GM18868 (cell line): ENCODE data around the gene SRRM4.

ENCODE experiments used
- ATAC-seq: cut with Tn5 transposase; IDR thresholded peaks from one replicate; pipeline ENCODE4 v1.9.1; 2021; ENCODE audit warnings: mild to moderate bottlenecking, moderate library complexity; ENCODE audit not compliant: unreplicated experiment

The SRRM4 gene

DNA sequence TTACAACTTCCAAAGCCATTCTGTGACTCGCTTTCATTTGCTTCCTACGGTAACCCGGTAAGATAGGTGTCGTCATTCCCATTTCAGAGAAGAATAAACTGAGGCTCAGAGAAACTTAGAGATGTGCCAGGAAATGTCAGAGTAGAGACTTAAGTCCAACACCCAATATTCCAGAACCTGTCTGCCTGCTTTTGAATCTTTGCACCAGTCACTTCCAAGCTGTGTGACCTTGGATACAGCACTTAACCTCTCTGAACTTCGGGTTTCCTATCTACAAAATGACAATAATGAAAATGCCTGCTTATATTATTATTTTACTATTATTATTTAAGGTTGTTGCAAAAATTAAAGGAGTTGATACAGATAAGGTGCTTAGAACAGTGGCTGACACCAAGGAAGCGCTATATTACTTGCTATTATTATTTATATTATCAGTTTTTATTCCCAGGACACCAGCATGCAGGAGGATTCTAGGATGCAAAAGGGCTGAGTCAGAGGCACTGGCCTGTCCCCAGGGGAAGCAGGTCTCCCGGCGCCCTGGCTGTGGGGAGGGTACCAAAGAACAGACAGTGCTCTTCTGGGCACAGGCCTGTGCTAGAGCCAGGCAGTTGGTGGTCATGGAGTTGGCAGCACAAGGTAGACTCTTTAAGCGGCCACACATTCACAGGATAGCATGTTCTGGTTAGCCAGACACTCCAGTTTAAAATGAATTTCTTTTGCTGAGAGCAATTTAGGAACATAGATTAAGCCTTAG is 202.8 kb downstream of the SRRM4 start:
- no peak for ATAC-seq

DNA sequence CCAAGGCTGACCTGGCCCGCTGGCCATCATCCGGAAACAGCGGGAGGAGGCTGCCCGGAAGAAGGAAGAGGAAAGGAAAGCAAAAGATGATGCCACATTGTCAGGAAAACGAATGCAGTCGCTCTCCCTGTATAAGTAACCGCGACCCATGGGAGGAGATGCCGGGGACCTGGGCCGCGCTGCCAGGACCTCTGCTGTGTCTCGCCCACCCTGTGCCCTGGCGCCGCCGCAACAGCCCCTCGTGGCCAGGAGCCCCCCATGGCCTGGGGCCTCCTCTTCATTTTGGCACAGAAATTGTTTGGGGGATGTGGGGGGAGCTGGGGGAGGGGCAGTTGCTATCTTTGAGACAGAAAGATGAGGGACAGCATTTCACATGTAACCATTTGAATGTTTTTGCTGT is 213.9 kb downstream of the SRRM4 start:
- no peak for ATAC-seq

DNA sequence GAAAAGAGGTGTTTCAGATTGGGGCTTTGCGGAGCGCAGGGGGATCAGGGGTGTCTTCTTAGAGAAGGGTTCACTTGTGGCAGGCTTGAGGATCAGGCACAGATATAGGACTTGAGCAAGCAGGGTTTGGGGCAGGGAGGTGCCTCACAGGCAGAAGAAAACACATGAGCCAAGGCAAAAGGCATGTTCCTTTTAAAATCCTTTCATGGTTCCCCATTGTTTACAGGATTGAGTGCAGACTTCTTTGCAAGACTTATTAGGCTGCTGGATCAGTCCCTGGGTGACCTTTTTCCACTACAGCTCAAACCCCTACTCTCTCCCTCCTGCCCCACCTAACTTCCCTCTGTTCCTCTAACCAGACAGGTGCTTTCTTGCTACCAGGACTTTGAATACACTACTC is 217.1 kb downstream of the SRRM4 start:
- no peak for ATAC-seq

DNA sequence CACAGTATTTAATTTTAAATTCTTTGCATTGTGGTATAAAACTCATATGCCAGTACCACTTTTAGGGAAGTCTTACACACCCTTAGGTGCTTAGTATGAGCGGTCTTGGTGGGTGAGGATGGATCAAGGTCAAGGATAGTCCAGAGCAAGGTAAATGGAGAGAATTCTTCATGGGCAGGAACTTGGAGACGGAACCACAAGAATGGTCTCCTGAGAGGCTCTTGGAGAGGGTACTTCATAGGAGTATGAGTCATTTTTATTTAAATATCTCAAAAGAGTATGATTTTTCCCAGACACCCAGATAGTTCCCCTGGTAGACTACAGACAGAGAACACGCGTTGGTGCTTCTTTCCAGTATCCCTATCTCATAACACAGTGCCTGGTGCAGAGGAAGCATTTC is 219.3 kb downstream of the SRRM4 start:
- no peak for ATAC-seq

DNA sequence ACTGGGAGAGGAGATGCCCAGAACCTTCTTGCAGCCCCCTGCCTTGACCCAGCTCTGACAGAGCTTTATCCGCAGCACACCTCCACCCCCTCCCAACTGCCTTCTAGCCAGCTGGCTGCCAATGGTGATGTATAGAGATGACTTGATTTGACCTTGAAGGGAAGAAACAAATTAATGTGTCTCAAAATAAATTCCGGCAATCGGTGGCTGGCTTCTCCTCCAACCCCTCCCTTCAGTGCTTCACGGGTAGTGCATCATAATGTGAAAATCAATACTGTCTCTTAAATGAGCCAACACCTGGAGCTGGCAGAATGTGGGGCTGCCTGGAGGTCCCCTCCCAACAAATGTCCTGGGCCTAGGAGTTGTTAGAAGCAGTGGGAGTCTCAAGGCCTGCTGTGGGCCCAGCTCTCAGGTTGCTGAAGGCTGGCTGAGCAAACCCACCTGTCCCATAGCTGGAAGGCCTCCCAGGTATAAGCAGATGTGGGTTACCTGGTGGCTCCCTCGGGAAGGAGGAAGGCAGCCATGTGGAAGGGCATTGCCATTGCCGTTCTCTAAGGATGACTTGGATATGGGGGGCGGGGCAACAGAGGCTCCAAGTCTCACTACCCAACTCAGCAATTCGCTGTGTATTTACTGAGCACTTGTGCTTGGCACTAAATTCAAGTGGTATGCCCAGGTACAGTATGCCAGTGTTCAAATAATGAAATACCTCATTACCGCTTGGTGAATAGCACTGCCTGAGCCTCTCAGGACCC is 220.6 kb downstream of the SRRM4 start:
- no peak for ATAC-seq

DNA sequence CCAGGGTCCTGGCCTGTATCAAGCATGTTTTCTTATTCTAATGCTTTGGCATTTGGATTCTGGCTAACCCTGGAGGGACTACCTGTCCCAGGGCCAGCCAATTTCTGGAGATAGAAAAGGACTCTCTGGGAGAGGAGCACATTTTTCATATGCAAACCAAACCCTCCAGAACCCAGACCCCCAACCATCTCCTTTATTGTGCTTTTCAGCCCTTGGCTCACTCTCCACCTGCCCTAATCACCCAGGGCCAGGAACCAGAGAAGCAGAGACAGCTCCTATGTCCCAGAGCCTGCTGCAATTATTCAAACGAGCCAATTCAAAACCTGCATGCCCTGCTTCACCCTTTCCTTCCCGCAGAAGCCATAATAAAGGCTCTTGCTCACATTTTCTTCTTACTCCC is 221.2 kb downstream of the SRRM4 start:
- no peak for ATAC-seq

DNA sequence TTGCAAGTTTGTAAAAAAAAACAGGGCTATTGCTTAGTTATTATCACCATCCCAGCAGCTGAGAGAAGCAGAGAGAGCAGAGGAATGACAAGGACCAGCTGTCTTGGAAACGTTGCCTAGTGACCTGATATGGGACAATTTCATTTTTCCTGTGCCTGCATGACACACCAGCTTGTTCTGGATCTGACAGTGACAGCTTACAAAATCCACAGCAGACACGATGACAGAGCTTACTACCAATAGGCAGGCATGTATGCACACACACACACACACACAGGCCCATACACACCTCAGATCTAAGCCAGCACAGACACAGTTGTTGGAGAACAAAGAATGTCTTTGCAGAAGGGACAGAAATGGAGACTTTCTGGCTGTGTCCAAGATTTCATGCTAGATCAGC is 222.8 kb downstream of the SRRM4 start:
- no peak for ATAC-seq

DNA sequence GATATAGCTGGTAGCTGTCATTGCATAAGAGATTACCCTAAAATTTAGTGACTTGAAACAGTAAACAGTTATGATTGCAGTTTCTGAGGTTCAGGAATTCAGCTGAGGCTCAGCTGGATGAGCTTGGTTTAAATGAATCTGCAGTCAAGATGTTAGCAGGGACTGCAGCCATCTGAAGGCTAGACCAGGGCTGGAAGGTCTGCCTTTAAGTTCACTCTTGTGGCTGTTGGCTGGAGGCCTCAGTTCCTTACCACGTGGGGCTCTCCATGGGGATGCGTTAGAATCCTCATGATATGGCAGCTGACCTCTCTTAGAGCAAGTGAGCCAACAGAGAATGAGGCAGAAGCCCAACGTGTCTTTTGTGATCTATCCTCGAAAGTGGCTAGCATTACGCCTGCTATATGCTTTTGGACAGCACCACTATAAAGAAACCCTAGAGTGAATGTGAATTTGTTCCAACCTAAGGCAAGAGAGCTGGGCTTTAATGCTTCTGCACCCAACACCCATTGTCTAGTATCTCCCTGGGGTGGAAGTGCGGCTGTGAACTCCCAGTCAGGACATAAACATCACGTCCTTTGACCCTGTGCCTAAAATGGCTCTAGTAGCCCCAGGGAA is 223.4 kb downstream of the SRRM4 start:
- no peak for ATAC-seq

DNA sequence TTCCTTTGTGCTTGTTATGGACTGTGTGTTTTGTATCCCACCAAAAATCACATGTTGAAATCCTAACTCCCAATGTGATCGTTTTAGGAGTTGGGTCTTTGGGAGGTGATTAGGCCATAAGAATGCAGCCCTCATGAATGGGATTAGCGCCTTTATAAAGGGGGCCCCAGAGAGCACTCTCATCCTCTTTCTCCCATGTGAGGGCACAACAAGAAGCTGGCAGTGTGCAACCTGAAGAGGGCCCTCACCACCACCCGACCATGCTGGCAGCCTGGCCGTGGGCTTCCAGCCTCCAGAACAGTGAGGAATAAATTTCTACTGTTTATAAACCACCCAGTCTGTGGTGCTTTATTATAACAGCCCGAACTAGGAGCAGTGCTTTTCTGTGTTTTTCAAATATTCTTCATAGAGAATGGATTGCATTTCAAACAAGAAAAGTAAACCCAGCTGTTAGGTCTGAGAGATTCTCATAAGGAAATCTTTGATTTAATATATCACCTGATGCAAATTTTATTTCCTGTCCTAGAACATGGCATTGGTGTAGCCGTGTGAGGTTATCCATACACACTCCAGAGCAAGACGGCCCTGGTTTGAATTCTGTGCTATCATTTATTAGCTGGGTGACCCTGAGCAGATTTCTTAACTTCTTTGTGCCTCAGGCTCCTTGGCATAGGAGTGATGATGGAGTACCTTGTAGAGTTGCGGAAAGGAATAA is 225.2 kb downstream of the SRRM4 start:
- ATAC-seq: no peak

DNA sequence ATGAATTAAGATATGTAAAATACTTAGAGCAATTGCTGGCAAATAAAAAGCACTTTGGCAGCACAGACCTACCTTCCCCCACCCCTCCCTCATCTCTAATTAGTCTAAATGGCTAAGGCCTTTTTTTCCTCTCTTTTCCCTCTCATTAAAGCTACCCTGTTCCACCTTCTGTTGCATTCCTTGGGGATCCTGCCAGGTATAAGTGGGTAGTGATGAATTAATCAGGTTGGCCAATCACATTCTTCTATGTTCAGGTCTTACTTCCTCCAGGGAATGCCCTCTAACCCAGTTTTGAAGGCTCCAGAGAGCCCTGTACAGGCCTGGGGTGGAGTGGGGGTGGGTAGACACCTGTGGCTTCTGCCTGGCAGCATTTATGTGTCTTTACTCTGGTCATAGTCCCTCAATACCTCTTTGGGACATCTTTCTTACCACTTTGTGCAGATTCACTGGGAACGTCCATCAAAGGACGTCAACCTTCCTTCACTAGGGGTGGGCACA is 225.8 kb downstream of the SRRM4 start:
- ATAC-seq: no peak

DNA sequence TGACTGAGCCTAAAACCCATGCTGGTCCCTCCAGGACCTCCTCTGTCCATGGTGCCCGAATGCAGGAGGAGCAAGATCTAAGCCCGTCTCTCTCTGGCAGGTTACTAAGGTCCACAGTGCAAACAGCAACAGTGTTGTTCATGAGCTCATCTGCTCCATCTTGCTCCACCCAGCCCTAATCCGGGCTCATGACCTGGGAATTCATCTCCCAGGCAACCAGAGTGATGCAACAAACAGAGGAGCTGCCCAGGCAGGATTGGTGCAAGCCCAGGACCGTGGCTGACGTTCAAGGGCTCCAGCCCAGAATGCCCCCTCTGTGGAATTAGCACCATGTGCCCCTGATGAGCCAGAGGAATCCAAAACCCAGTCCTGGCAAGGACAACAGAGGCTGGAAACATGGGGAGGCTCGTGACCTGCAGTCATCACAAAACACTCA is 227.3 kb downstream of the SRRM4 start:
- no peak for ATAC-seq

DNA sequence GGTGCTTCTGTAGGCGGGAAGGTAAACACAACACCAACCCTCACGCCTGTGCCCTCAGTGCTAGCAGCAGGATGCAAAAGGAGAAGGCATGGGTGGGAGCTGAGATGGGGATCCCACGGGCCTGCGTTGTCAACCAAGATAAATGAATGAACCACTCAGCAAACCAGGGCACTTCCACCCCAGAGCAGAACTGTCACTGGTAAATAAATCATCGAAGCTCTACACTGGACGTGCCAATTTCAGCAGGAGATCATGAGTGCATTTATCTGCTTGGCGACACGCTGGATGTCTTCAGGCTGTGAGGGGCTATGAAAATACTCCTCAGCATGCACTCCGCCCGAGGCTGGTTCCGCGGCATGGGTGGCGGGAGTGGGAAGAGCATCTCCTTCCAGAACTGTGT is 230.5 kb downstream of the SRRM4 start:
- ATAC-seq: no peak
